Effector memory CD4-positive, alpha-beta T cell (primary cell): ENCODE results near the gene WDR33.

Experiments used
- DNase-seq, 3 donors: peaks; one replicate each; pipeline ENCODE4 v3.0.0-alpha.2; 2020
- H3K27ac ChIP-seq: 2 replicates; pipeline ENCODE4 v1.7.0; 2013; ENCODE audit warnings: mild to moderate bottlenecking, low read length, moderate library complexity; ENCODE audit not compliant: insufficient read depth, poor library complexity, severe bottlenecking
- H3K27me3 ChIP-seq: replicated peaks from 2 replicates; pipeline ENCODE4 v1.7.0; 2013; ENCODE audit warnings: mild to moderate bottlenecking, low read length; ENCODE audit not compliant: insufficient read depth, control insufficient read depth, poor library complexity, severe bottlenecking
- H3K36me3 ChIP-seq: 2 replicates; pipeline ENCODE4 v1.7.0; 2013; ENCODE audit warnings: mild to moderate bottlenecking, low read length, moderate library complexity; ENCODE audit not compliant: control insufficient read depth, insufficient read depth
- H3K4me1 ChIP-seq: 2 replicates; pipeline ENCODE4 v1.7.0; 2013; ENCODE audit warnings: low read length, mild to moderate bottlenecking; ENCODE audit not compliant: control insufficient read depth, insufficient read depth, poor library complexity, severe bottlenecking
- H3K4me3 ChIP-seq: 2 replicates; pipeline ENCODE4 v1.7.0; 2013; ENCODE audit warnings: low read length, low read depth, mild to moderate bottlenecking; ENCODE audit not compliant: insufficient read depth, poor library complexity, severe bottlenecking
- H3K9me3 ChIP-seq: 2 replicates; pipeline ENCODE4 v1.7.0; 2013; ENCODE audit warnings: mild to moderate bottlenecking, low read length, moderate library complexity; ENCODE audit not compliant: control insufficient read depth

Gene WDR33

GRCh38 chr2:127658146-127658545 is 152.8 kb downstream of the WDR33 start:
- Histone ChIP-seq H3K36me3 (no peaks in the 10 kb centered on the region), H3K4me3 (no peak overlapping the region), H3K4me1 (no peaks in the 10 kb centered on the region), H3K27me3 (no peaks in the 10 kb centered on the region), H3K9me3 (no peaks in the 10 kb centered on the region), H3K27ac (no peak overlapping the region)
- DNase-seq, result no peak

DNA sequence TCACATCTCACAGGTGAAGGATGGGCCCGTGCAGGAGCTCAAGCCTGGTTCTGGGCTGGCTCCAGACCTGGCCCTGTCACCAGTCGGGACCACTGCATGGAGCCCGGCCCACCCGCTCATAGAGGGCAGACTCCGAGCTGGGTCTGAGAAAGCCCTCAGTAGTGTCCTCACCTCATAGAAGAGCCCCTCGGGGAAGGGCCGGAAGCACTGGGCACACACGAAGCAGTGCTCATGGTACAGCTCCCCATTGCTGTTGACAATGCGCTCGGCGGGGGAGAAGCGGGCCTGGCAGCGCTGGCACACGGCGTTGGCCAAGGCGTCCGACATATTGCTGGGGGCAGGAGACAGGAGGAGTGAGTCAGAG is 153.8 kb downstream of the WDR33 start:
- DNase-seq, result no peak
- no peaks in the 10 kb centered on the region for H3K4me1 ChIP-seq
- no peaks in the 10 kb centered on the region for H3K36me3 ChIP-seq
- H3K4me3 ChIP-seq, result no peak overlapping the region
- H3K27ac ChIP-seq, result no peak overlapping the region
- H3K9me3 ChIP-seq, result no peaks in the 10 kb centered on the region
- H3K27me3 ChIP-seq, result no peaks in the 10 kb centered on the region

- DNase-seq, result no peak
- no peaks in the 10 kb centered on the region for H3K4me1 ChIP-seq
- H3K27ac ChIP-seq, result no peak overlapping the region
- no peak overlapping the region for H3K4me3 ChIP-seq
- H3K27me3 ChIP-seq, result no peaks in the 10 kb centered on the region
- H3K9me3 ChIP-seq, result no peaks in the 10 kb centered on the region
- H3K36me3 ChIP-seq, result no peaks in the 10 kb centered on the region
Measured at GRCh38 chr2:127656569-127657231, 154.3 kb downstream of the WDR33 start.

- Histone ChIP-seq H3K36me3 (no peaks in the 10 kb centered on the region), H3K27ac (no peak overlapping the region), H3K9me3 (no peaks in the 10 kb centered on the region), H3K4me1 (no peaks in the 10 kb centered on the region), H3K4me3 (no peak overlapping the region), H3K27me3 (no peaks in the 10 kb centered on the region)
- no peak for DNase-seq
Measured at GRCh38 chr2:127655209-127656073, 155.5 kb downstream of the WDR33 start.

GRCh38 chr2:127654838-127655175 is 156.2 kb downstream of the WDR33 start:
- Histone ChIP-seq H3K36me3 (no peaks in the 10 kb centered on the region), H3K4me1 (peaks cover under 1% of the 10 kb centered on the region), H3K9me3 (no peaks in the 10 kb centered on the region), H3K4me3 (no peak overlapping the region), H3K27me3 (no peaks in the 10 kb centered on the region), H3K27ac (no peak overlapping the region)
- DNase-seq, result no peak

DNA sequence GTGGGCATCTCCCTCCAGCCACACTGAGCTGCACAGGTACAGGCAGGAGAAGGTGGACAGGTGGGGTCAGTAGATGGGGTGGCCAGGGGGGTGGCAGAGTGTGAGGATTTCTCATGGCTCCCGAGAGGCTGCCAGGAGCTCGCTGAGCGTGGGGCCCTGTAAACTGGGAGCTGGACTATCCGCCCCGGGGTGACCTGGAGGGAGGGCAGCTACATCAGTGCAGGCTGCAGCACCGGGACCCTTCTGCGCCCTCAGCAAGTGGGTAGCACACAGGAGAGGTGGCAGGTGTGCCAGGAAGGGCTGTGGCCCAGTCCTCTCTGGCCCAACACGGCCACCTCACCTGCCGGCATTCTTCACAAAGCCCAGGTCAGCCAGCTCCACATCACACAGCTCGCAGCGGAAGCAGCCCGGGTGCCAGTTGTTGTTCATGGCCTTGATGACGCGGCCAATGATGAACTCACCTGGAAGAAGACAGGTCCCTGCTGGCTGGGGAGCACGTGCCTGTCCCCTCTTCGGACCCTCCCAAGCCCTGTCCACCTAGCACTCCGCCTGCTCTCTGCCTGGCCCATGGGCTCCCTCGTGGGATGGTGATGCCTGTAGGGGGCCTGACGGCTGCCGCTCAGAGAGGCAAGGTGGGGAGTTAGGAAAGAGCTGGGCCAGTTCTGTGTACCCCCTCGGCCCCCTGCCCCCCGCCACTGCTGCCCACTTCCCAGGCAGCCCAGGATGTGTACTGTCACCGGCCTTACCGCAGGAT is 156.7 kb downstream of the WDR33 start:
- no peak overlapping the region for H3K4me3 ChIP-seq
- no peaks in the 10 kb centered on the region for H3K9me3 ChIP-seq
- no peak overlapping the region for H3K27ac ChIP-seq
- H3K4me1 ChIP-seq, result peaks cover 6% of the 10 kb centered on the region
- H3K36me3 ChIP-seq, result no peaks in the 10 kb centered on the region
- no peaks in the 10 kb centered on the region for H3K27me3 ChIP-seq
- no peak for DNase-seq

GRCh38 chr2:127653421-127654083 is 157.4 kb downstream of the WDR33 start:
- Histone ChIP-seq H3K36me3 (no peaks in the 10 kb centered on the region), H3K4me3 (no peak overlapping the region), H3K27me3 (no peaks in the 10 kb centered on the region), H3K4me1 (peaks cover 10% of the 10 kb centered on the region), H3K9me3 (no peaks in the 10 kb centered on the region), H3K27ac (no peak overlapping the region)
- DNase-seq, result no peak

- Histone ChIP-seq H3K27ac (no peak overlapping the region), H3K9me3 (no peaks in the 10 kb centered on the region), H3K36me3 (no peaks in the 10 kb centered on the region), H3K4me3 (no peak overlapping the region), H3K27me3 (no peaks in the 10 kb centered on the region), H3K4me1 (peaks cover 10% of the 10 kb centered on the region)
- DNase-seq, result no peak
Measured at GRCh38 chr2:127652786-127653357, 158.1 kb downstream of the WDR33 start.

DNA sequence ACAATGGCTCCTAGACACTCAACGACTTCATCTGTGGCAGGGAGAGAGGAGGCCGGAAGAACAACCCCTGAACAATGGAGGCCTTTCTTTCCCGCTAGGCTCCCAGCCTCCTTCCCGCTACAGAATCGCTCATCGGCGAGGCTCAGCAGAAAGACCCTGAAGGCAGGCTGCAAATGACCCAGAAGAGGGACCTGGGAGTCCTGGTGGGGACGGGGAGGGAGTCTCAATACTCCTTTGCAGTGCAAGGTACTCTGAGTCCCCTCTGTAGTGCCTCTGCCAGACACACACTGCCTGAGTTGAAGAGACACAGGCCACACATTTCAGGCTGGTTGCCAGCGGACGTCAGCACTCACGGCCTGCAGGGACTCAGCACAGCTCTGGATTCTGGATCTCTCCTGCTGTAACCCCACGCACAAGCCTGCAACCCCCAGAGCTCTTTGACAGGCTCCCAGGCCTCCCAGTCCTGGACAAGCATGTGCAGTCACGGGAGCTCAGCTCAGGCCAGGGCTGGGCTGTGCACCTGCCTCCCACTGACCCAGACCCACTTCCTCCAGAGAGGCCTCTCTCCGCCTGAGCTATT is 158.9 kb downstream of the WDR33 start:
- H3K36me3 ChIP-seq, result no peaks in the 10 kb centered on the region
- no peaks in the 10 kb centered on the region for H3K9me3 ChIP-seq
- H3K27me3 ChIP-seq, result no peaks in the 10 kb centered on the region
- peaks cover 10% of the 10 kb centered on the region for H3K4me1 ChIP-seq
- DNase-seq, result no peak
- H3K27ac ChIP-seq, result no peak overlapping the region
- no peak overlapping the region for H3K4me3 ChIP-seq
